ENCODE data around the gene SALL4.
"Not testable (repeated sequence)": the region's sequence is repeated elsewhere in the genome, so short reads cannot be mapped to it uniquely, and the experiment has no call there.

SALL4 gene

DNA sequence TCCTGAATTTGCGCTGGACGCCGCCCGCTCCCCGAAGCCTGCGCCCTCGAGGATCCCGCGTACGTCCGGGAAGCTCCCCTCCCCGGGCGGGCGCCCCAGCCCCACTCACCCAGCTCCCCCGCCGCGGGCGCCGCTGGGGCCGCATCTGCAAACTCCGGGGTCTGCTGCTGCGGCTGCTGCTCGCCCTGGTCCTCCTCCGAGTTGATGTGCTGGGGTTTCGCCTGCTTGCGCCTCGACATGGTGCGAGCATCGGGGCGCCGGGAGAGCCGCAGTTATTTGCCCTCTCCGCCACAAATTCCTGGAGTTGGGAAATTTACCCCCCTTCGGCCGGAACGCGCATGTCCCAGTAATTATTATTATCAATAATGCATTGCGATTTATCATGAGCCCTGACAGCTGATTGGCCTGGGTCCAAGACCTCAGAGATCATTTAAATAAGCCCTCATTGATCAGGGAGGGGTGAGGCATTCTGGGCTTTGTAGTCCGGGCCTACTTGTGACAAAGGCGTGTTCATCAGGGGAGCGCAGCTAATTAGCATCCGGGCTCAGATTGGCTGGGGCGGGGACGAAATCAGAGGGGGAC, at the start of gene SALL4:
SALL4 (minus strand) TSS at position 352 of the 582 bp plus-strand sequence; CDS start at position 239, 113 bp downstream.
- DNase-seq, result peak; percentile 83

DNA sequence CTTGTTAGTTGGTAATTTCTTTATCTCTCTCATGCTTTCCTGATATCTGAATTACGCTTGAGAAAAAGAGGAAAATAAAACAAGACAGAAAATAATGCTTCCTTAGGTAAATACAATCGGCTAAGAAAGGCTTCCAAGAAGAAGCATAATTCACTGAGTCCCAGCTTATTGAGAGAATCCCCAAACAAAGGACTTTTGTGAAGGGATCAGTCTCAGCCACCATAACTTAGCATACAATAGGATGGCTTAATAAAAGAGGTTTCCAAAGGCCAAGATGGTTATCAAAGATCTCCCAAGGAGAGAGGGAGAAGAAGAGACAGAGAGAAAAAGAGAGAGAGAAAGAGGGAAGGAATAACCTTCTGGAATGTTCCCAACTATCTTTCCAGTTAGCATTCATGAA, 46.0 kb upstream of the SALL4 start:
- no peak for DNase-seq

DNA sequence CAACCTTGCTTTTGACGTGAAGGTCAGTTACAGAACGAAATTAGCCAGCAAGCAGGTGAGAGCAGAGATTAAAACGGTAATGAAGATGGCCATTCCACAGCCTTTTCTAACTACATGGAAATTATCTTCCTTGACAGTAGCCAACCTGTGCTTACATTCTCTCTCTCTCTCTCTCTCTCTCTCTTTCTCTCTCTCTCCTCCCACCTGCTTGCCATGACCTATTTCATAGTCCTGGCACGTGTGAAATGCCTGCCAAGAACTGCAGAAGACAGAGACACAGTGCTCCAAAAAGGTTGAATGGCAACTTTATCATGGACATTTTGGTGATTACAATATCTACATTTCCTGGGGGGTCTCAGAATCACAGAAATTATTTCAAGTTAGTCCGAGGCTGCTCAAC, 38.5 kb upstream of the SALL4 start:
- no peak for DNase-seq

DNA sequence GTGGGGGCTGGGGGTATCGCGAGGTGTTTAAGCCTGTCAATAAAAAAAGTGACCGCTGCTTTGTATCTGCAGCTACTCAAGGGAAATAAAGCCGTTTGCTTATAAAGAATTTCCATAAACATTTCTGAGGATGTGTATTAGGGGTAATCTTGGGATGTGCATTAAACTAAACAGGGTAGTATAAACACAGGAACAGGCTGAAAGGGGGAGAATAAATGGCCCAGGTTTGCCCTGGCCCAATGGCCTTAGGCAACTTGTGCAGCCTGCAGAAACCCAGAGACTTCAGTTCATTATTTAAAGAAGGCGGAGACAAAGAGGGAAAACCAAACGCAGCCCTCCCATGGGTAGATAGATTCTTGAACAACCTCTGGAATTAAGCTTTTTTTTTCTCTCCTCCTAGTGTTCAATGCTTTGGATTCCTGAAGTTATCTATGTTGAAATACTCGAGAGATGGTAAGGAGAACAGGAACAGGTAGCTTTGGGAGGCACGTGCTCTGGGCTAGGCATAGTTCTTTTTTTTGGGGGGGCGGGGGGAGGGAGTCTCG, 35.6 kb upstream of the SALL4 start:
- no peak for DNase-seq

DNA sequence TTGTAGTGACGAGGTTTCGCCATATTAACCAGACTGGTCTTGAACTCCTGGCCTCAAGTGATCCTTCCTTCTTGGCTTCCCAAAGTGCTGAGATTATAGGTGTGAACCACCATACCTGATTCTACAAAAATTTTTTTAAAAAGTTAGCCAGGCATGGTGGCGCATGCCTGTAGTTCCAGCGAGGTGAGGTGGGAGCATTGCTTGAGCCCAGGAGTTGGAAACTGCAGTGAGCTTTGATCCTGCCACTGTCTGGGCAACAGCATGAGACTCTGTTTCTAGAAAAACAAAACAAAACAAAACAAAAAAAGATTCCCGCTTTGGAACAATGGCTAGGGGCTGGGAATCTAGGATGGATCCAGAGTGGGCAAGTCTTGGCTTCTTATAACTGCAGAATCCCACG, 35.1 kb upstream of the SALL4 start:
- DNase-seq, result no peak

DNA sequence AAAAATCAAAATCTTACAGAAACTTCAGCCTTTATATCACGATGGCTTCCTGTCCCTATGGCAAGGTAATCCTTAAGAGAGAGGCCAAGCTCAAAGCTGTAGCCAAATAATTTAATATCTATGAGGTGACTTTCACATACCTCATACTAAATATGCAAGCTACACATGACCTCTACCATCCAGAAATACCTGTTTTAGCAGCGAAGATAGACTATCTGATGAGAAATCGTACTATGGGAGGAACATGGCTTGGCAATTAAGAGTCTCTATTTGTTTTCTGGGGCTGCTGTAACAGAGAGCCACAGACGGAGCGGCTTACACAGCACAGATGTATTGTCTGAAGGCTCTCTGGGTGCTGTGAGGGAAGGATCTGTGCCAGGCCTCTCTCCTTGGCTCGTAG, 31.0 kb upstream of the SALL4 start:
- no peak for DNase-seq

DNA sequence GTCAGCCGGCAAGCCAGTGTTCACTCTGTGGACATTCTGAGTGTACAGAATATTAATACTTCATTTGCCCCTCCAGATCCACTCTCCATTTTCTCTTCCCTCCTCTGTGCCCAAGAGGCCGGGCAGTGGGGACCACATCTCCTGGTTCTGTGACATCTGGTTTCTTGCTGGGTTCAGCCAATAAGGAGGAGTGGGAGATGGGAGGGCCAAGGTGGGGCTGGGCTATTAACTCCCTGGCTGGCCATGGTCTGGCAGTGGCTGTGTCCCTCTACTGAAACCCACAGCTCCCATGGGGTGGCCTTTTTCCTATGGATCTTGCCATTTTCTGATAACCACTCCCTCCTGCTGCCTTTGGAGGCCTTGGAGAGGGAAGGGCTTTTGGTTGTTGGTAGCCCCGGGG, 30.0 kb upstream of the SALL4 start:
- no peak for DNase-seq

DNA sequence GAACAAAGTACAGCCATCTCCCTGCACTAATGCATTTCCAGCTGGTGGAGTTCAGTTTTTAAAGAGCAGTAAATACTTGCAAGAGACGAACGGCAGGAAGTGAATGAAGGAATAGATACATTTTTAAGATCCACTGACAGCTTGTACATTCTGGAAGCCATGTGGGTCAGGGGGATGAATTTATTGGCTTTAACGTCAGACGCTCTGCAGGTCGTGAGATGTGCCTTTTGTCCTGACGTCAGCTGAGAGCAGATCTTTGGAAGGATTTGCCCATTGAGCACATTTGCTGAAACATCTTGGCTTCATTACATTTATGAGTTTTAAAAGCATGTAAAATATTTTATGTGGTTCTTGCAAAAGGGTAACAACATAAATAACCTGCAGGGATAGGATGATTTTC, 29.5 kb upstream of the SALL4 start:
- peak; percentile 16 for DNase-seq

DNA sequence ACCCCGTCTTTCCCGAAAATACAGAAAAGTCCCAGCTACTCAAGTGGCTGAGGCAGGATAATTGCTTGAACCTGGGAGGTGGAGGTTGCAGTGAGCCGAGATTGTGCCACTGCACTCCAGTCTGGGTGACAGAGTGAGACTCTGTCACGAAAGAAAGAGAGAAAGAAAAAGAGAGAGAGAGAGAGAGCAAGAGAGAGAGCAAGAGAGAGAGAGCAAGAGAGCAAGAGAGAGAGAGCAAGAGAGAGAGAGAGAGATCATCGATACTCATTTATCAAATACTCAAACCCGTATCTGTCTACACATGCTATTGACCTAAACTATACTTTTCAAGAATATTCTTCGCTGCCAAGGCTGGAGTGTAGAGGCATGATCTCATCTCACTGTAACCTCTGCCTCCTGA, 28.2 kb upstream of the SALL4 start:
- DNase-seq, result no peak

DNA sequence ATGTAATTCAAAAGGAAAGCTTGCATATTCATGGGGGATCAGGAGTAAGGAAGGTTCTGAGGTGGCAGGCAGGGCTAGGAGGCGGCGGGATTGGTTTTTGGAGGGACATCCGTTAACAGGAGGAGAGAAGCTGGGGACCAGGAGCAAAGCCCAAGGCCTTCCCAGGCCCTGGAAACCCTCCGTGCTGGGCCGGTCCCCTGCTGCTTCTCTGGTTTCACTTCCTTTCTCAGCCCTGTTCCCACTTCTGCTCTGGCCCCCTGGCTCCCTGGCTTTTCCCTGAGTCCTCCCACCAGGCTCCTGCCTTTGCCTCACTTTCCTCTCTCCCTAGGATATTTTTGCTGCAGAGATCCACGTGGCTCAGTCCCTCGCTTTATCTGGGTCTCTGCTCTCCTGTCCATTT, 26.4 kb upstream of the SALL4 start:
- no peak for DNase-seq

DNA sequence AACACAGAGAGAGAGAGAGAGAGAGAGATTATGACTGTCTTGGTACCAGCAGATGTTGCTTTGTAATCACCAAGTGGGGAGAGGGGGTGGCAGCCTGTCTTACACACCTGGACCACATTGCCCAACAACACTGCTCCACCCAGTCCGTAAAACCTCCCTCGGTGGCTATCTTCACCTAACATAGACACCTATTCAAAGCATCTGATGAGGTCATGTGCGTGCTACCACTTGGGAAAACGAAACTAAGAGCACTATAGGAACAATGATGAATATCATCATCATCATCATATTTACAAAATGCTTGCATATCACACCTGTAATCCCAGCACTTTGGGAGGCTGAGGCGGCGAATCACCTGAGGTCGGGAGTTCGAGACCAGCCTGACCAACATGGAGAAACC, 24.1 kb upstream of the SALL4 start:
- no peak for DNase-seq

DNA sequence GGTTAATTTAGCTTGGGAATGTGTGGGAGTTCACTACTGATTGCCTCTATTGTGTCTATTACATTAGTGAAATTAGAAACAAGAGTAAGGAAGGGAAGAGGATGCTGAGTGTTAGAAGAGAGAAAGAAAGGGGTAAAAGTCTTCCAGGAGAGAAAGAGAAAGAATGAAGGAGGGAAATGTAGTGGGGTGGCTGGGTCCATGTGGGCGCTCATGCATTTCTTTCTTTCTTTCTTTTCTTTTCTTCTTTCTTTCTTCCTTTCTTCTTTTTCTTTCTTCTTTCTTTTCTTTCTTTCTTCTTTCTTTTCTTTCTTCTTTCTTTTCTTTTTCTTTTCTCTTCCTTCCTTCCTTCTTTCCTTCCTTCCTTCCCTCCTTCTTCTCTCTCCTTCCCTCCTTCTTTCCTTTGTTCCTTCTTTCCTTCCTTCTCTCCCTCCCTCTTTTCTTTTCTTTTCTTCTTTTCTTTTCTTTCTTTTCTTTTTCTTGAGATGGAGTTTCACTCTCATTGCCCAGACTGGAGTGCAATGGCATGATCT, 16.2 kb upstream of the SALL4 start:
- DNase-seq, result no peak

DNA sequence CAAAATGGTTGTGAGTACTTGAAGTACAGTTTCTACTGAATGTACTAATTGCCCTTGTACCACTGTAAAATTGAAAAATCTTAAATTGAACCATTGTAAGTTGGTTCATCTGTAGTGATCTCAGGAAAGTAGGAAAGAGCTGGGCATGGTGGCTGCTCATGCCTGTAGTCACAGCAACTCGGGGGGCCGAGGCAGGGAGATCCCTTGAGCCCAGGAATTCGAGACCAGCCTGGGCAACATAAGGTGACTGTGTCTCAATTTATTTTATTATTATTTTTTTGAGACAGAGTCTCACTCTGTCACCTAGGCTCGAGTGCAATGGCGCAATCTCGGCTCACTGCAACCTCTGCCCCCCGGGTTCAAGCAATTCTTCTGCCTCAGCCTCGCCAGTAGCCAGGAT, 14.5 kb upstream of the SALL4 start:
- DNase-seq, result not testable (repeated sequence)

DNA sequence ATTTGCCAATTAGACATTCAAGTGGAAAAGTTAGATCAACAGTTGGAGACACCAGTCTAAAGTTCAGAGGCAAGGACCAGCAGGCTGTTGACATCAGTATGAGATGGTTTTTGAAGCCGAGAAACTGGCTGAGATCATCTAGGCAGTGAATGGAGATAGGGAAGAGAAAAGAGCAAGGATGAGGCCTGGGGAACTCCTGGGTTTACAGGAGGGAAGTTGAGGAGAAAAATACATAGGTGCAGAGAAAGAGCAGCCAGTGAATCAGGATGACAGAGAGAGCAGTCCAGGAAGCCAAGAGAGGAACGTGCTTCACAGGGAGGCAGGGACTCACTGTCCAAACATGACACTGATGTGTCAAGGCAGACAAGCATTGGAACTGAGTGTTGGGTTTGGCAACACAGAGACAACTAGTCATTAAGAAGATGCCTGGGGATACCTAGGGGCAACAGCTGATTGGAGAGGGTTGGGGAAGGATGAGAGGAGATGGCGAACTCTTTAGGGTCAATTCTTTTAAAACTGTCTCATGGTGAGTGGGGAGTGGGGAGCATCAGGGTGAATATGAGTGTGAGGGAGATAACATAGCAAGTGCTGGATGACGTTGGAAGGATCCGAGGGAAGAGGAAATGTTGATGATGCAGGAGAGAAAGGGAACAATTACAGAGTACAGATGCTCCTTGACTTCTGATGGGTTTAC, 13.2 kb upstream of the SALL4 start:
- no peak for DNase-seq

DNA sequence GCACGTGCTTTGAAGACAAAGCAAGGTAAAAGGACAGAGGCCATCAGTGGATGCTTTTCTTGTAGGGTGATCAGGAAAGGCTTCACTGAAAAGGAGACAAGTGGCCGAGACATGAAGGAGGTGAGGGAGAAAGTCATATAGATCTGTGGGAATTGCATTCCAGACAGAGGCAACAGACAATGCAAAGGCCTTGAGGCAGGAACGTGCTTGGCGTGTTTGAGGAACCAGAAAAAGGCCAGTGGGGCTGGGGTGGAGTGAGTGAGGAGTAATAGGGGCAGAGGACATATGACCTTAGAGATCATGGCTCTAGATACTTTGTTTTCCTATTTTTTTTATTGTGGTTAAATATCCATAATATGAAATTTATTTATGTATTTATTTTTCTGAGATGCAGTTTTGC, 10.5 kb upstream of the SALL4 start:
- no peak for DNase-seq

DNA sequence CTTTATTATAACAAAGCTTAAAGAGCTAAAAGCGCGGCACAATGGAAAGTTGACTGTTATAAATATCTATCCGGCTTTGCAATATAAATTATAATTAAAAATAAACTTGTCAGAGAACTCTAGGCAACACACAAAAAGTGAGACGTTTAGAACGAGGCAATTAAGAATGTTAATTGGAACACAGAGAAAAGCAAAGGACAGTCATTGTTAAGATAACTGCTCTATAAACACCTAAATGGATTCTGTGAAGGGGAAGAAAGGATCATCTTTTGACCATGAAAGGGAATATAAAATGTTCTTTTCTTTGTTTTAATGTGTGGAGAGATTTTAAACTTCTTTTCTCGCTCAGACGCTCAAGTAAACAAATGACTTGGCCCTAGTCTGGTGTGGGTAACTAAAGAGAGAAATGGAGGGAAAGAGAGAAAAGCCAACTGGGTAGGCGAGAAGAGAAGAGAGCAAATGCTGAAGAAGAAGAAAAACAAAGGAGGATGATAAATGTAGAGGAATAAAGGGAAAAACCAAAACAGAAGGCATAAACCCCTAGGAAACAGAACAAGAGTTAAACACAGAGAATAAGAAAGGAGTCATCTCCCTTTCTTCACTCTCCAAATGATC, 9.3 kb upstream of the SALL4 start:
- no peak for DNase-seq

DNA sequence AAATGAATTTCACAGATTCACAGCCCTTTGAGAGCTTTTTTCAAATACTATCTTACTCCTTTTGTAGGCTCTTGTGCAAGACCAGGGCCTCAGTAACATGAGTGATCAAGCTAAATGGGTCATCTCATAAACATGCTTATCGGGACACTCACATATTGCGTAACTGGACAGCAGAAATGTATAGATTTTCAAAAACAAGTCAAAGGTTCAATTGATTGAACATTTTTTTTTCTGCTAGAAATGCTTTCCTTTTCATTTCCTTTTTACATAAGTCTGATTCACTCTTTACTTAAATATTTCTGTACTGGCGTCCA, 8.7 kb upstream of the SALL4 start:
- DNase-seq, result no peak

DNA sequence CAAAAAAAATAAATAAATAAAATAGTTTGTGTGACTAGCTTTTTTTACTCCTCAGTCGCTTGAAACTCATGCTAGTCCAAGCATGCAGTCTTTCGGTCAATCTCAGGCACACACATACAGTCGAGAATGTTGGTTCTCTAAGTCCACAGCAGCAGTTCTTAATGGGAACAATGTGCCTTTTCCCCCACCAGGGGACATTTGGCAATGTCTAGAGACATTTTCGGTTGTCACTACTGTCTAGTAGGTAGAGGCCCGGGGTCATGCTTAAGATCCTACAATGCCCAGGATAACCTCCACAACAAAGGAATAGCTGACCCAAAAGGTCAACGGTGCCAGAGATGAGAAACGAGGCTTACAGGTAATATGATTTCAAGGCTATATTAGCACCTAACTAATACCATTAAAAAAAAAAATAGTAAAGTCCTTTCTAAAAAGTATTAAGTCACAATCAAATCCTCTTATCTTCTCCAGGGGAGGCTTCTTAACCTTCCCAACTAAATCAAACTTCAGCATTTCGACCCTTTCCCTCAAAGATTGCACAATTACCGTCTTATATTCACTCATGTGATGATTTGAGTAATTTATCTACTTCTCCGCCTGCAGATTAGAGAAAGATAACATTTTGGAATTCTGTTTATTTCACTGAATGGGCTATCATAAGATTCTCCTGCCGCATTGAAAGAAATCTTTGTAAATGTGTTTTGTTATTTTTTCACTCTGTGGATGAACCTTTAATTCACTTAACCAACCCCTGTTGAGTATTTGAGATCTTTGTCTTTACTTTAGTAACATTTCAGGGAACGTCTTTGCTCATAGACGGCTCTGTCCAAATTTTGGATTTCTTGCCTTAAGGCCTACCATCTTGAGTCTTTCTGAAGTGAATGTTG, 8.1 kb upstream of the SALL4 start:
- no peak for DNase-seq

DNA sequence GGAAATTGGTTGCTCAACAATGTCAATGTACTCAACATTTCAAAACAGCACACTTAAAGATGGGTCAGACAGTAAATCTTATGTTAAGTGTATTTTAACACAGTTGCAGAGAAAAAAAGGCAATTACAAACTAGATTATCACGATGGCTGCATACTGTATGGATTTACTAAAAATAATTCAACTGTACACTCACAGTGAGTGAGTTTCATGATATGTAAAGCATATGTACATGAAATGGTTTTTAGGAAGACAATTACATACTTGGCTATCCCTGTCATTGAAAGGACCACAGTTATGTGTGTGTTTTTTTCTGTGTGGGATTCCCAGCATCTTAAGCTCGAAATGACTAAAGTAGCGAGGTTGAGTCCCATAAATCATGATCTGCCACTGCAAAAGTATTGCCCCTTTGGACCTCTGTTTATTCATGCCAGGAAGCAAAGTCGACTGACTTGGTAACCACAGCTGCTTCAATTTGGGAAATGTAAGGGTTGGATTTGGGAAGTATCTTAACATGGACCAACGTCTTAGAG, 5.5 kb upstream of the SALL4 start:
- no peak for DNase-seq

DNA sequence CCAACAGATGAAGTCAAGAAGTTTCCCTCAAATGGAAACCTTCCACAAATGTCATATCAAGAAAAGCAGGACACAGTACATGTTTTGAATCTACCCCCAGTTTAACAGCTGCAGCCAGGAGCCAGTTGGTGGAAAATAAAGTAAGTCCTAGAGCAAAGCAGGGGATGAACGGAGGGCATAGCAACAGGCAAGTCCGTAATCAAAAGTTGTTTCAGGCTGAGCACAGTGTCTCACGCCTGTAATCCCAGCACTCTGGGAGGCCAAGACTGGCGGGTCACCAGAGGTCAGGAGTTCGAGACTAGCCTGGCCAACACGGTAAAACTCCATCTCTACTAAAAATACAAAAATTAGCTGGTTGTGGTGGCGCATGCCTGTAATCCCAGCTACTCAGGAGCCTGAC, 2.4 kb upstream of the SALL4 start:
- no peak for DNase-seq

DNA sequence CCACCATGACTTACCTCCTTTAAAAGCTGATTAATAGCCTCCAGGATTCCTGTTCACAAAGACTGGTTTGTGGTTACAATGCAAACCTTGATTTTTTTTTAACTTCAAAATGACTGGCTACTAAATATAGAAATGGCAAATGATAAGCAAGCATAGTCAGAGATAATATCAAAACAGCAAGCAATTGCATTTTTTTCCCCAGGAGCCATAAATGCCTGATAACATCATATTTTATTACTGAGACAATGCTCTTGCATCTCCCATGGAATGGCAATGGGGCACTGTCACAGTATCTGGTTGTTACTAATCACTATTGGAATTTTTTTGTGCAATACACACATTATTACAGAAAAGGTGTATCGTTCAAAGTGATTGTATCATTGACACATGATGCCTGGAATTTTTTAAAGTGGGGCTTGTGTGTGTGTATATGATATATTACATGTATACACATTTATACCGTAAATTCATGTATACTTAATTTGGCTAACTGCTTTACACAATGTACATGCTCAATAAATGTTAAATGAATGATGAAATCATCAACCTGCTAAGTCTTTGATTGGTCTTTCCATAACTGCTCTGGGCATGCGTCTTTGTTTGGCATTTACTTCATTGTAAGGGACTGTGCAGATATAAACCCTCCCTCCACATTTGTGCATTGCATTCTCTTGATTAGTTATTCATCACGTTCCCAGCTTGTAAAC, 980 bp upstream of the SALL4 start:
- no peak for DNase-seq

DNA sequence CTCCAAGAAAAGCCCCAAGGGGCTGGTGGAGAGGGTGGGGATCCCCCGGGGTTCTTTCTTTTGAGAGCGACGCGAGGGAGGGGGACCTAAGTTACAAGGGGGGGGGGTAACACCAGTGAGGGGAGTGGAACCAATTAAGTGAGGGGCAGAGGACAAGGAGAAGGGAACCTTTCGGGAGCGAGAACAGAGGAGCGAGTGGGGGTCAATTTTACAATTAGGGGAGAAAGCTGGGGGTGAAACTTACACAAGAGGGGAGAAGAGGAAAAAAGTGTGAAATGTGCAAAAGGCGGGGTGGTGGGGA, 548 bp downstream of the SALL4 start:
- no peak for DNase-seq
